GM10266 (cell line): ENCODE data around the gene RAD23A.
"Not testable (repeated sequence)": the region's sequence is repeated elsewhere in the genome, so short reads cannot be mapped to it uniquely, and the experiment has no call there.

Experiments
- DNase-seq: peaks from one replicate; pipeline ENCODE4 v3.0.0; 2012; ENCODE audit errors: extremely low spot score
- TF ChIP-seq, protein P1 (sequence below): IDR thresholded peaks from 2 replicates; pipeline ENCODE4 v1.5.1; 2012; ENCODE audit warnings: mild to moderate bottlenecking, low read depth; ENCODE audit not compliant: control insufficient read depth, insufficient read depth; ENCODE audit errors: missing control alignments

The RAD23A gene

GRCh38 chr19:12946731-12947496 lies 1.3 kb downstream of the RAD23A start:
- no peak for DNase-seq
- TF ChIP-seq, protein P1, sequence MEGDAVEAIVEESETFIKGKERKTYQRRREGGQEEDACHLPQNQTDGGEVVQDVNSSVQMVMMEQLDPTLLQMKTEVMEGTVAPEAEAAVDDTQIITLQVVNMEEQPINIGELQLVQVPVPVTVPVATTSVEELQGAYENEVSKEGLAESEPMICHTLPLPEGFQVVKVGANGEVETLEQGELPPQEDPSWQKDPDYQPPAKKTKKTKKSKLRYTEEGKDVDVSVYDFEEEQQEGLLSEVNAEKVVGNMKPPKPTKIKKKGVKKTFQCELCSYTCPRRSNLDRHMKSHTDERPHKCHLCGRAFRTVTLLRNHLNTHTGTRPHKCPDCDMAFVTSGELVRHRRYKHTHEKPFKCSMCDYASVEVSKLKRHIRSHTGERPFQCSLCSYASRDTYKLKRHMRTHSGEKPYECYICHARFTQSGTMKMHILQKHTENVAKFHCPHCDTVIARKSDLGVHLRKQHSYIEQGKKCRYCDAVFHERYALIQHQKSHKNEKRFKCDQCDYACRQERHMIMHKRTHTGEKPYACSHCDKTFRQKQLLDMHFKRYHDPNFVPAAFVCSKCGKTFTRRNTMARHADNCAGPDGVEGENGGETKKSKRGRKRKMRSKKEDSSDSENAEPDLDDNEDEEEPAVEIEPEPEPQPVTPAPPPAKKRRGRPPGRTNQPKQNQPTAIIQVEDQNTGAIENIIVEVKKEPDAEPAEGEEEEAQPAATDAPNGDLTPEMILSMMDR: no peak

- TF ChIP-seq, protein P1: no peak
- no peak for DNase-seq
Observed at GRCh38 chr19:12947702-12948611, 2.3 kb downstream of the RAD23A start.

- TF ChIP-seq, protein P1: no peak
- no peak for DNase-seq
Observed at GRCh38 chr19:12948612-12949362, 3.1 kb downstream of the RAD23A start.

DNA sequence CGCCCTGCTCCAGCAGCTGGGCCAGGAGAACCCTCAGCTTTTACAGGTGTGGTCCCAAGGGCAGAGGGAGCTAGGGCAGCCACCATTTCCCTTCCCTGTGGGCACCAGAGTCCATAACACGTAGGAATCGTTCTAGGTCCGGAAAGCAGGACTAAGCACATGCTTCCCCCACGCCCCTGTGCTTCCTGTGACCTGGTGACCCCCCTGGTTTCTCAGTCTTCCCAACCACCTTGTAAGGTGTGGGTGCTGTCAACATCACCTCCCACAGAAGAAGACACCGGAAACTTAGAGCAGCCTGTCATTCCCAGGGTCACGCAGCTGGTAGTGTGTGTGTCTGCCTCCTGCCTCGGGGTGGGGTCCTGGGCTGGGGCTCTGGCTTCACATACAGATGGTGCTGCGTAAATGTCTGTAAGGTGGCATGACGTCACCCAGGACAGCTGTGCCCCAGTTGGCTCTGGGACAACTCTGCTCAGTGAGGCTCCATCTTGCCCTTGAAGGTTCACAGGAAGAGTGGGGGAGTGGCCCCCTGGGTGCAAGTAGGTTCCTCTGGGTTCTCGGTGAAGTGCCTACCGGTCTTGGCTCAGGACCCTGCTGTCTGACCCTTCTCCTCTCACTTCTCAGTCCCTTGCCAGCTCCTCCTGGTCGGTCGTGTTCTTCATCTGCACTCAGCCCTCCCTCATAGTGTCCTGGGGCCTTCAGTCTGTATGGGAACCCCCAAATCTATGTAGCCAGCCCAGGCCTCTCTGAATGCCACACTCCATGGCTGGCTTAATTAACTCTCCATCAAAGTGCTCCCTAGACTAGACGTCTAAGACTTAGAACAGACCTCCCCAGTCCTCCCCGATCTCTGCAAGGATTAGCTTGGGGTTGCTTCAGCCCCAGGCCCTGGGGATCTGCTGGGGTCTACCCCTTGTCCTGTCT lies 4.0 kb downstream of the RAD23A start:
- TF ChIP-seq, protein P1: no peak
- DNase-seq: no peak

DNA sequence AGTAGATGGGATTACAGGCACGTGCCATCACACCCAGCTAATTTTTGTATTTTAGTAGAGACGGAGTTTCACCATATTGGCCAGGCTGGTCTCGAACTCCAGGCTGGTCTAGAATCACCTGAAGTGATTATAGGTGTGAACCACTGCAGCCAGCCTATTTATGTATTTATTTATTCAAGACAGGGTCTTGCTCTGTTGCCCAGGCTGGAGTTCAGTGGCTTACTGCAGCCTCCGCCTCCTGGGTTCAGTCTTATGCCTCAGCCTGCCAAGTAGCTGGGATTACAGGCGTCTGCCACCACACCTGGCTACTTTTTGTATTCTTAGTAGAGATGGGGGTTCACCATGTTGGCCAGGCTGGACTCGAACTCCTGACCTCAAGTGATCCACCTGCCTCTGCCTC lies 6.4 kb downstream of the RAD23A start:
- DNase-seq: not testable (repeated sequence)

DNA sequence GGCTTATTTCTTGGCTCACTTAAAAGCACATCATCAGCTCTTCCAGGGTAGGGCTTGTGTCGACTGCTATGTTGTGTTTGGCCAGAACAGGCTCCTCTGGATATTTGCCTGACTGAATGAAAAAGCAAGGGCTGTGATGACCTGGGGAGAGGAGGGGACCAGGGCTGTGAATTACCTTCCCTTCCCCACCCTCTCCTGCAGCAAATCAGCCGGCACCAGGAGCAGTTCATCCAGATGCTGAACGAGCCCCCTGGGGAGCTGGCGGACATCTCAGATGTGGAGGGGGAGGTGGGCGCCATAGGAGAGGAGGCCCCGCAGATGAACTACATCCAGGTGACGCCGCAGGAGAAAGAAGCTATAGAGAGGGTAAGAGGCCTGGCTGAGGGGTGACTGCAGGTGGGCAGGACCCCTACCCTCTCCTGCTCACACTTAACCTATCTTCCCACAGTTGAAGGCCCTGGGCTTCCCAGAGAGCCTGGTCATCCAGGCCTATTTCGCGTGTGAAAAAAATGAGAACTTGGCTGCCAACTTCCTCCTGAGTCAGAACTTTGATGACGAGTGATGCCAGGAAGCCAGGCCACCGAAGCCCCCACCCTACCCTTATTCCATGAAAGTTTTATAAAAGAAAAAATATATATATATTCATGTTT lies 7.0 kb downstream of the RAD23A start:
- TF ChIP-seq, protein P1: no peak
- no peak for DNase-seq
